Fibroblast of lung (primary cell): Measurements from ENCODE around the gene KIF17.

Experiments
- CTCF ChIP-seq, 2 donors: IDR thresholded peaks in 1 of 2; conservative IDR thresholded peaks in 1 of 2; 1 replicate in 1 of 2; 2 replicates in 1 of 2; pipeline ENCODE4 v1.5.1; 2011 to 2012; ENCODE audit warnings: low read length in 2 of 2, control low read depth in 1 of 2, inconsistent platforms in 1 of 2, low read depth in 1 of 2, mild to moderate bottlenecking in 1 of 2
- EZH2 ChIP-seq: IDR thresholded peaks from 2 replicates; pipeline ENCODE4 v1.5.1; 2012; ENCODE audit warnings: low read length, control low read depth, mild to moderate bottlenecking; ENCODE audit errors: missing control alignments

GRCh38 chr1:20696397-20697333 lies 21.1 kb downstream of the KIF17 start:
- TF ChIP-seq CTCF (conservative IDR thresholded peaks at IDR 0.05 in 1 of 2, IDR thresholded peaks at IDR 0.05 in 1 of 2; ENCODE audit: low read depth in 1 of 2, low read length in 2 of 2) (peak; percentile 66 to 79), EZH2 (no peak)
